AML-193 (cell line): ENCODE measurements around the gene MACROD2.

Source experiments
- DNase-seq, 2 experiments: peaks; one replicate each; lab custom pipeline; 2025; lab: John Stamatoyannopoulos, UW

Gene MACROD2

DNA sequence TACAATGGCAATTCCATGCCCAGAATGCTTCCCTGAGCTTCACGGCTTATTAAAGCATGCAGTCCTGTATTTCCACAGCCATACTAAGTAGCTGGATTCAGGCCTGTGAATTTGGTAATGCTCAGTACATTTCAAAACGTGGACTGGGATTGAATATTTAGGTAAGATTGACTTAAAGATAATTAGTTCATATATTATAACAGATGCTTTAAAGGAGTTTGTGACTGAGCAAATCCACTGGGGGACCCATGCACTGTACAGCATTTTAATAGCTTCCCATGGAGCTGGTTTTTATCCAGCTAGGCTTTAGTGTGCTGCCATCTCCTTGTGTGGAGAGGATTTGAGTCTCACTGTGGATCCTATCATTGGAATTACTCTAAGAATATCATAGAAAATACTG lies 763.0 kb downstream of the MACROD2 start:
- no peak for DNase-seq

DNA sequence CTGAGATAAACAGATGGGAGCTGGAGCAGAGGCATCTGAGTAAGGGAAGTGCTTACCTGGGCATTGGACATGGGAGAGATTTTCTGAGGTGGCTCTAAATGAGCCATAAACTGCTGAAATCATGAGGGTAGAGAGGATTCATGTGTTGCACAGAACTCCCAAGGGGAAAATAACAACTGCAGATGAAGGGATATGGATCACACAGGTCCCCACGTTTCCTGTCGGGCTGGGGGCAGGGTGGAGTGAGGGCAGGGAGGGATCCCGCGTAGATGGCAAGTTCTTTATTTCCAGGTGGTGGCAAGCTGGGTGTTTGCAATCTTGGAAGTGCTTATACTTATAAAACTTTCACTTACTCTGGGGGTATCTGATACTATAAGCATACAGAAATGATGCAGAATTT lies 764.7 kb downstream of the MACROD2 start:
- no peak for DNase-seq

DNA sequence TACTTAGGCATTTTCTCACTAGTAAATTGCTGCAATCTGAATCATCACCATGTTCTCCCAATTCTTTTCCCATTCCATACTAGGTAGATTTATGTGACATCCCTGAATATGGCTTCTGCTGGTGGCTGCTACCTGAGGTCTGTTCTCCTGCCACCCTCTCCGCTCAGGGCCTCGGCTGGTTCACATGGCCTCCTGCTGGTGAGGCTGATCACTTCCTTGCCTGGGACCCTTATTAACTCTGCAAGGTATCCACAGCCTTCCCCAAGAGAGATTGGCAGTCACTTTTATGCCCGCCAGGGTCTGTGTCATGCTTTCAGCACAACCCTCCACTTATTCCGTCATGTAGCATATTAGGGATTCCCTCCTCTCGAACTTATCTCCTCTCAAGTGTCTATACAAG lies 766.6 kb downstream of the MACROD2 start:
- no peak for DNase-seq

- no peak for DNase-seq
Observed at GRCh38 chr20:14764511-14765369, 769.4 kb downstream of the MACROD2 start.

DNA sequence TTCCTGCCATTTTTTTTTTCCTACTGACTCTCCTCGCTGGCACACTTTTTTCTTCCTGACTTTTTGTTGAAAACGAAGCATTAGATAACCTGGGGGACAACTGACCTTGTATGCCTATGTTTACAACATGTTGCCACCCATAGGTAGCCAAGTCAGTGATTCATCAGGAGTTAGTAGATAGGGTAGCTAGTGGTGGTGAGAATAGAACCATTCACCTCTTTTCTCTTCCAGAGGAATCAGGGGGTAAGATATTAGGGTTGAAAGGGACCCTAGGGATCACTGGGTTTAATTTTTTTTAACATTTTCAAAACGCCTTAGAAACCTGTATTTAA lies 770.0 kb downstream of the MACROD2 start:
- DNase-seq = no peak

GRCh38 chr20:14773486-14773885 lies 778.2 kb downstream of the MACROD2 start:
- no peak for DNase-seq

DNA sequence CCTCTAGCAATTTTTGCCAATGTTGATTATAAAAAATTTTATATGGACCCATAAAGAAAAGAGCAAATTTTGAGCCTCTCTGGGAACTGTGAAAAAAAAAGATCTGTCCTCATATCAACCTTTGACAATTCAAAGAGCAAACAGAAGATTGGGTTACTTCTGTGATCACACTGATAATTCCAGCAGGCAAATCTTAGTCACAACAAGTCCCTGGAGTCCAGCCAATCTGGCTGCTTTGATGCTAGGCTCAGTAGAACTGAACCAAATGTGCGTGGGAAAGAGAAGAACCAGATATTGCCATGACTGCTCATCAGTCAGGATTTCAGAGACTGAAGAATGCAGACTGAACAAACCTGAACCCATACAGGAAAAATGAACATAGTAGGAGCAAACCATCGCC lies 780.5 kb downstream of the MACROD2 start:
- no peak for DNase-seq

GRCh38 chr20:14777591-14777990 lies 782.3 kb downstream of the MACROD2 start:
- DNase-seq = no peak

DNA sequence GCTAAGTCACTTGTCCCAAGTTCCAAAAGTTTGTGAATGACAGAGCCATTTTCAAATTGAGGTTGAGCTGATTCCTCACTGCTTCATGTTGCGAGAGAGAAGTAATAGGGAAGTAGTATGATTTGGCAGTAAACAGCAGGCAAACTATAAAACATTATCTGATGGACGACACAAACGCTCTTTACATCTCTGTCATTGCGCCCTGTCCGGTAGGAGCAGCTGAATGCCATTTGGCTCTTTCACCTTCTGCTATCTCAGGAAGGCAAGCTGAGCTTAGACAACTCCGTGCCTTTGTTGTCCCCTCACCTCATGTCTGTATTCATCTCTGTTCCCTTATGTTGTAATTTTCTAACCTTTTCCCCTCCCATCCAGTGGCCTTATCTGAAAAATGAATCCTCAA lies 782.8 kb downstream of the MACROD2 start:
- DNase-seq = no peak

DNA sequence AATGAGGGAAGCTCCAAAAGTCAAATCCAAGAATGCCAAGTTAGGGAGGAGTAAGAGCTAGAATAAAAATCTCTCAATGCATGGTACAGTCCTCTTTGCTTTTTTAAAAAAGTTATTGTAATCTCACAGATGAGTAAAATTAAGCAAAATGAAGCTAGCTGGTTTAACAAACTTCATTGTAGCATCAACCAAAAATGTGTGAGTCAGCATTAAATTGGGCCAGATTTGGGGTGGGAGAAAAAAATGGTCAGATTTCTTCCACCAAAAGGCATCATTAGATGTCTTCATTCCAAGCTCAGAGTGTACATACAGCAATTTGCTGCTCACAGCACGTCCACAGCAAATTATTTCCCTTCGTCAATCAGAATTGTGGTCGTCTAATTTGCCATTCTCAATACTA lies 783.6 kb downstream of the MACROD2 start:
- DNase-seq = no peak

GRCh38 chr20:14780508-14780907 lies 785.2 kb downstream of the MACROD2 start:
- DNase-seq = no peak

GRCh38 chr20:14782731-14783130 lies 787.4 kb downstream of the MACROD2 start:
- no peak for DNase-seq

GRCh38 chr20:14783766-14784165 lies 788.5 kb downstream of the MACROD2 start:
- DNase-seq = no peak

DNA sequence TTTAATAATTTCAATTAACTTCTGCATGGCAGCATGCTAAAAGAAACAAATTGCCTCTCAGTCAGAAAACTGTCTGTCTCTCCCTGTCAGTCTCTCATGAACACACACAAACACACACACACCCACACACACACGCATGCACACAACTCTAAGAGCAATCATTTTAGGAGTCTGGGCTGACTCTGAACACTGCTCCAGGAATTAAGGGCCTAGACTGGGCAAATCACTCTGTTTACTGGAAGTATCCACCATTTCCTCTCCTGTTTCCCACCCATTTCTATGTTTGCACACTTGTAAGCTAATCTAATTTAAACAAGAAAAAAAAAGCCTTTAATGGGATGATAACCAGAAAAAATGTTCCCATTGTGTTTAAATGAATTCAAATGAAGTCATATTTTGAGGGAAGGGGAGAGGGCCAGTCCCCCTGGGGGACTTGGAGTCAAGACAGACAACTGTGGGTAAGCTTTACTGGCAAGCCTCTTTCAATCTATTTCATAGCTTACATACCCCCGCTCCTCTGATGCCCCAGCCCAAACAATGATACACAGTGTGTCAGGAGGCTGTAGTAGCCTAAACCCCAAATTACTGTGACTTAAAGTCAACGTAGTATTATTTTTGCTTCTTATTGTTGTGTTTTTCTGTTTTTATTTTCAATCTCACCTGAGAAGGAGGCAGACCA lies 789.9 kb downstream of the MACROD2 start:
- no peak for DNase-seq

GRCh38 chr20:14790190-14790589 lies 794.9 kb downstream of the MACROD2 start:
- no peak for DNase-seq

GRCh38 chr20:14790771-14791620 lies 795.7 kb downstream of the MACROD2 start:
- no peak for DNase-seq

GRCh38 chr20:14792915-14793314 lies 797.6 kb downstream of the MACROD2 start:
- DNase-seq = no peak

DNA sequence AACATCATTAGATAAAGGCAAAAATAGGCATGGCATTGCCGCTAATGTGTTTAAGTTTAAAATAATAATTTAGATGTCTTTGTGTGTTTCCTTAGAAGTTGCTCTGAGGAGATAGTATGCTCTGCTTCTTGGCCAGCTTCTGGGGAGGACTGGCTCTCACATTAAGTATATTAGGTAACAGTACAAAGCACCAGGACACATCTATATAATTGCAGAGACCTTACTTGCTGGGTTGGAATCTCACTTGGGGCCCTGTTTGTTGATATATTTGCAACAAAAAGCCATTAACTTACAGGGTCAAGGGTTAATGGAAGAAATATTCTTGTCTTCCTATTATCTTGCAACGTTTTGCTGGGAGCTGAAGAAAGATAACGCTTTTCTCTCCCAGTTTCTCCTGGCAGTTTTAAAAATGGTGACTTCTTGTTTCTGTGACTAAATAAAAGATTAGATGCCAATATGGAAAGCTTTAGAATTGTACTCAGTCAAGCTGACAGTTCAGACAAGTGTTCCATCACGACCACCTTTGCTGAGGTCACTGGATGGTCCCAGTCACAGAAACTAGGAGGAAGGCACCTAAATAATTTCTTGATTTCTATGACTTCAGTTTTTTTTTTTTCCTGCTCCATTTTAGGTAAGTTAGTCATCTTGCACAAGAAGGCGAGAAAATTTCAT lies 804.4 kb downstream of the MACROD2 start:
- DNase-seq = no peak

DNA sequence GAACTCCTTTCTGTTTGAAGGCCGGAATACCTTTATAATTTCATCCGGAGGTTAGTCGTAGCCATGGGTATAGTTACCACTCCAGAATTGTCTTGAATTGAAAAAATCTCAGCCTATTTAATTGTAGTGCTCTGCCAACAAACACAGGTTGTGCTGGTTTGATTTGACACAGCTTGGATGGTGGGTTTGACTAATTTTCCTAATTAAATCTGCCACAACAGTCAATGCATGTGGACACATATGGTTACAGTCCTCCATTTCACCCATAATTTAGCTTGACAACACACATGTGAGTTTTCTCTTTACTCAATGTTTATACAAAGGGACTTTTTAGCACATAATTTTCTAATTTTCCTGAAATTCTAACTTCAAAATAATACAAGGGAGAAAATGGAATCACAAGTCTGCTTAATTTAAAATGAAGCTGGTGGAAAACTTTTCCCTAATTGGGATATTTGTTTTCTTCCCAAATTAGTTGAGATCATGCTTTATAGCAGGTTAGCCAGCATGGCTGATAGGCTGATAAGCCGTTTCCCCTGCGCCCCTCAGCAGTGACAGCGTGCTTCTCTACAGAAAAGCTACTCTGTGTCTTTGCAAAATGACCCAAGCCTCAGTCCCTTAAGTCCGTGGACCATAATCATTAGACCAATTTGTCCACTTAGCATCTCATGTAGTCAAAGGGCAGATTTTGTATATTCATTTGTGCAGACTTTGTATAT lies 805.5 kb downstream of the MACROD2 start:
- no peak for DNase-seq

DNA sequence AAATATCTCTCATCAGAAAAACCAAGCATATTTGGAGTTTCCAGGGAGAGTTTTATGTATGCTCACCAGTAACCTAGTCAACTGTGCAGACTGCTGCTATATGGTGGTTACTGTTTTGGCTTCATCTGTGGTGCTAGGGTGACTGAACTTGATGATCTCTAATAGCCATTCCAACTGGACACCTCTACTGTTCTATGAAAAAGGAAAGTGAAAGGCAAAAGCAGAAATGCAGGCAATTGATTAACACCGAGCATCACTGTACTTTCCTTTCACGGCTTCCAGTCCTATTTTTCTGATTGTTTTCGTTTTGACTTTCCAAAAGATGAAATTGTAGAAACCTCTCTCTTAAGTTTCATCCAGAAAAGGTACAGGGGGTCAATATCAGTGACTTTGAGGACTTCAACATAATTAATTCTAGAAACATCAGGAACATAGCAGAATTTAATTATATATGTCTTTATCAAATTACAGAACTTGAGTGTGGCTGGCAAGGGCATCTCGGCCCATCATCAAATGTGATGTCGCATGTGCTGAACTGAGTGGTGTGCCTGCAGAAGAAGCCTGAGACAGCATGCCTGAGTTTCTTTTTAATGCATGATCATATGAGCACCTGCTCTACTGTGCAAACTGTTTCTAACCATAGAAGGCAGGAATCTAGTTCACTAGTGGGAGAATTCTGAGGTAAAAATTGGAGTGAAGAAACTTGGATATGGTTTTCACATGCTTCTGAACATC lies 806.4 kb downstream of the MACROD2 start:
- DNase-seq = no peak

GRCh38 chr20:14807224-14807623 lies 811.9 kb downstream of the MACROD2 start:
- no peak for DNase-seq
